SK-N-SH (cell line): ENCODE measurements around the gene ADD3. TPM values are rescaled to one million over a fixed set of nuclear protein-coding genes. Genes with fewer than 3 reads are reported as not detected.

Experiments
- CTCF ChIA-PET: fragments of 300-600, 350-600 bp; formaldehyde crosslinking; extraction: SDS; loops from one replicate; lab custom pipeline; 2021; lab: Yijun Ruan, JAX
- POLR2A ChIA-PET: fragments of 350-600 bp; sonication (Branson Sonifier 250); formaldehyde crosslinking; extraction: SDS; loops from one replicate; lab custom pipeline; 2020; ENCODE audit warnings: antibody characterized with exemption, inconsistent platforms; lab: Yijun Ruan, JAX
- DNase-seq: peaks from one replicate; pipeline ENCODE4 v3.0.0; 2012
- H2AFZ ChIP-seq: fragments of 200-600 bp; sonication (generic); 2 replicates; pipeline ENCODE4 v1.8.1; 2016; ENCODE audit warnings: antibody characterized with exemption, mild to moderate bottlenecking, low read depth
- H3F3A ChIP-seq: fragments of 200-600 bp; sonication (generic); replicated peaks from 2 replicates; pipeline ENCODE3; 2016; ENCODE audit warnings: antibody characterized with exemption, mild to moderate bottlenecking; ENCODE audit not compliant: insufficient read depth
- H3K27ac ChIP-seq, 2 experiments: fragments of 200-500 bp in 1 of 2; fragments of 200-600 bp in 1 of 2; sonication (Bioruptor generic) in 1 of 2; sonication (generic), shearing (Covaris generic) in 1 of 2; 2 replicates each; pipeline versions ENCODE4 v1.5.1 to v1.6.1; 2014 to 2016; ENCODE audit warnings: low read depth in 2 of 2, inconsistent platforms in 1 of 2, low read length in 1 of 2, mild to moderate bottlenecking in 1 of 2, mixed read lengths in 1 of 2
- H3K27me3 ChIP-seq: fragments of 200-600 bp; sonication (generic), shearing (Covaris generic); 2 replicates; pipeline ENCODE4 v1.6.1; 2016; ENCODE audit warnings: mixed run types; ENCODE audit not compliant: insufficient read depth
- H3K36me3 ChIP-seq, 2 experiments: fragments of 200-500 bp in 1 of 2; fragments of 200-600 bp in 1 of 2; sonication (Bioruptor generic) in 1 of 2; sonication (generic) in 1 of 2; replicated peaks in 1 of 2; 2 replicates each; pipeline versions ENCODE3 to v1.5.1; 2014 to 2016; ENCODE audit warnings: low read length in 1 of 2, mild to moderate bottlenecking in 1 of 2; ENCODE audit not compliant: insufficient read depth in 2 of 2, control insufficient read depth in 1 of 2
- H3K4me1 ChIP-seq, 2 experiments: fragments of 200-500 bp in 1 of 2; fragments of 200-600 bp in 1 of 2; sonication (Bioruptor generic) in 1 of 2; sonication (generic), shearing (Covaris generic) in 1 of 2; 2 replicates each; pipeline versions ENCODE4 v1.5.1 to v1.6.1; 2014 to 2016; ENCODE audit warnings: low read depth in 1 of 2, low read length in 1 of 2, mixed run types in 1 of 2; ENCODE audit not compliant: insufficient read depth in 2 of 2, control insufficient read depth in 1 of 2
- H3K4me2 ChIP-seq: fragments of 200-600 bp; sonication (generic), shearing (Covaris generic); 2 replicates; pipeline ENCODE4 v1.6.1; 2017; ENCODE audit warnings: mixed run types
- H3K4me3 ChIP-seq, 2 experiments: fragments of 200-500 bp in 1 of 2; fragments of 200-600 bp in 1 of 2; sonication (Bioruptor generic) in 1 of 2; sonication (generic), shearing (Covaris generic) in 1 of 2; 2 replicates each; pipeline versions ENCODE4 v1.5.1 to v1.8.1; 2014 to 2016; ENCODE audit warnings: low read depth in 2 of 2, inconsistent platforms in 1 of 2, low read length in 1 of 2, mild to moderate bottlenecking in 1 of 2, mixed read lengths in 1 of 2, moderate library complexity in 1 of 2
- H3K79me2 ChIP-seq: fragments of 200-600 bp; sonication (generic); 2 replicates; pipeline ENCODE4 v1.8.1; 2017; ENCODE audit warnings: mild to moderate bottlenecking; ENCODE audit not compliant: insufficient read depth
- H3K9ac ChIP-seq: fragments of 200-600 bp; sonication (generic); 2 replicates; pipeline ENCODE4 v1.6.1; 2017; ENCODE audit warnings: mixed run types
- H3K9me2 ChIP-seq: fragments of 200-600 bp; sonication (generic); 2 replicates; pipeline ENCODE4 v1.6.1; 2017; ENCODE audit warnings: mixed run types
- H3K9me3 ChIP-seq: fragments of 200-600 bp; sonication (generic); 2 replicates; pipeline ENCODE4 v1.6.1; 2017; ENCODE audit warnings: mixed run types, mild to moderate bottlenecking, moderate library complexity
- H4K20me1 ChIP-seq: fragments of 200-600 bp; sonication (generic); 2 replicates; pipeline ENCODE4 v1.6.1; 2017; ENCODE audit warnings: mild to moderate bottlenecking, mixed run types; ENCODE audit not compliant: insufficient read depth
- CHD2 ChIP-seq: fragments of 150-350 bp; IDR thresholded peaks from 2 replicates; pipeline ENCODE4 v1.6.1; 2018; ENCODE audit warnings: low read length; ENCODE audit not compliant: partially characterized antibody
- ELF1 ChIP-seq: IDR thresholded peaks from 2 replicates; pipeline ENCODE4 v1.4.0; 2012
- EP300 ChIP-seq, 2 experiments: IDR thresholded peaks; 2 replicates each; pipeline versions ENCODE4 v1.4.0 to v1.6.1; 2012; ENCODE audit warnings: borderline replicate concordance in 1 of 2, low read depth in 1 of 2, low read length in 1 of 2
- EZH2phosphoT487 ChIP-seq: fragments of 200-600 bp; sonication (generic); IDR thresholded peaks from 2 replicates; pipeline ENCODE4 v1.6.1; 2017; ENCODE audit warnings: low read depth, mixed run types, mild to moderate bottlenecking, antibody characterized with exemption, moderate library complexity, borderline replicate concordance
- FOSL2 ChIP-seq: IDR thresholded peaks from 2 replicates; pipeline ENCODE4 v1.4.0; 2012; ENCODE audit warnings: low read depth, mild to moderate bottlenecking, moderate library complexity, borderline replicate concordance
- FOXJ3 ChIP-seq: sonication (generic); formaldehyde crosslinking; IDR thresholded peaks from 2 replicates; pipeline ENCODE4 v1.5.1; 2020; ENCODE audit warnings: mild to moderate bottlenecking, missing genetic modification reagents
- FOXM1 ChIP-seq: IDR thresholded peaks from 2 replicates; pipeline ENCODE4 v1.4.0; 2012; ENCODE audit warnings: low read depth, mild to moderate bottlenecking
- GATA2 ChIP-seq: sonication (generic); formaldehyde crosslinking; IDR thresholded peaks from 2 replicates; pipeline ENCODE4 v1.5.0; 2020; ENCODE audit warnings: mild to moderate bottlenecking, missing genetic modification reagents
- JUND ChIP-seq: IDR thresholded peaks from 2 replicates; pipeline ENCODE4 v1.4.0; 2012
- MAX ChIP-seq: IDR thresholded peaks from 2 replicates; pipeline ENCODE4 v1.4.0; 2012; ENCODE audit warnings: low read depth
- NFIC ChIP-seq: IDR thresholded peaks from 2 replicates; pipeline ENCODE4 v1.4.0; 2012; ENCODE audit warnings: borderline replicate concordance
- NRF1 ChIP-seq: IDR thresholded peaks from 2 replicates; pipeline ENCODE4 v1.6.1; 2012; ENCODE audit warnings: low read depth, mild to moderate bottlenecking, low read length
- POLR2AphosphoS5 ChIP-seq: IDR thresholded peaks from 2 replicates; pipeline ENCODE4 v1.6.1; 2012; ENCODE audit warnings: low read depth, low read length
- RAD21 ChIP-seq: IDR thresholded peaks from 2 replicates; pipeline ENCODE4 v1.6.1; 2012; ENCODE audit warnings: mild to moderate bottlenecking, low read length
- RCOR1 ChIP-seq: fragments of 150-350 bp; IDR thresholded peaks from 2 replicates; pipeline ENCODE4 v1.6.1; 2017; ENCODE audit warnings: antibody characterized with exemption, low read length
- RFX5 ChIP-seq: IDR thresholded peaks from 2 replicates; pipeline ENCODE4 v1.6.1; 2012; ENCODE audit warnings: mild to moderate bottlenecking, improper control_type of control experiment, low read length
- SIN3A ChIP-seq: IDR thresholded peaks from 2 replicates; pipeline ENCODE4 v1.6.1; 2012; ENCODE audit warnings: low read depth, mild to moderate bottlenecking, low read length, moderate library complexity, borderline replicate concordance
- SMC3 ChIP-seq: IDR thresholded peaks from 2 replicates; pipeline ENCODE4 v1.6.1; 2012; ENCODE audit warnings: low read depth, low read length, improper control_type of control experiment
- TCF12 ChIP-seq: IDR thresholded peaks from 2 replicates; pipeline ENCODE4 v1.4.0; 2012
- TEAD4 ChIP-seq: IDR thresholded peaks from 2 replicates; pipeline ENCODE4 v1.4.0; 2012; ENCODE audit warnings: mild to moderate bottlenecking, borderline replicate concordance; ENCODE audit not compliant: insufficient read depth
- USF1 ChIP-seq: IDR thresholded peaks from 2 replicates; pipeline ENCODE4 v1.4.0; 2012; ENCODE audit warnings: low read depth, borderline replicate concordance
- ZBTB33 ChIP-seq: IDR thresholded peaks from 2 replicates; pipeline ENCODE4 v1.4.0; 2012; ENCODE audit warnings: low read depth, borderline replicate concordance
- WGBS: methylation state at CpG from one replicate; pipeline ENCODE4 v1.1.6; 2017; ENCODE audit warnings: low lambda C conversion rate; 5-methylcytosine and 5-hydroxymethylcytosine counted together
- polyA plus RNA-seq, 3 experiments: library from polyadenylated mRNA; depleted of rRNA; stranded (reverse); fragments of >200 nt; gene quantifications; 2 replicates each; pipeline ENCODE4 v1.2.3, GENCODE V29; 2012

Gene ADD3
- polyA plus RNA-seq, 1 of the 3 experiments (the other 2 are of a cell fraction) = 27.6 TPM

GRCh38 chr10:109967739-109968088, 40.1 kb upstream of the ADD3 start (continued):
- TF ChIP-seq EZH2phosphoT487 (no peak), GATA2 (CRISPR knock-in tag) (no peak)

GRCh38 chr10:109968953-109969759, 38.6 kb upstream of the ADD3 start:
- no peaks in the 10 kb centered on the region for H3K36me3 ChIP-seq
- no peak overlapping the region for H3K4me3 ChIP-seq
- 96% methylated on average over 14 of the region's 14 CpGs for whole genome bisulfite sequencing
- ChIA-PET CTCF (interaction anchor here (0.6 to 2.3 kb wide), 7 partner anchors 10 to 169 kb away, joined by 3 to 14 read pairs (median 3); no protein-coding TSS in a partner anchor), POLR2A (no interaction called here)
- H3K27me3 ChIP-seq = no peaks in the 10 kb centered on the region
- H3K27ac ChIP-seq = peak overlapping the region in 1 of 2 experiments; percentile 62; a peak in 2 of 4 replicates
- TF ChIP-seq EP300 (IDR thresholded peaks at IDR 0.05; ENCODE audit: borderline replicate concordance in 1 of 2, low read depth in 1 of 2, low read length in 1 of 2) (no peak), RFX5 (no peak), NFIC (no peak), ELF1 (no peak), SMC3 (no peak)
- H3K9ac ChIP-seq = no peak overlapping the region
- H3F3A ChIP-seq = peaks cover 18% of the 10 kb centered on the region
- peaks cover 21 to 68% of the 10 kb centered on the region in 2 experiments for H3K4me1 ChIP-seq
- H3K9me2 ChIP-seq = no peaks in the 10 kb centered on the region
- H4K20me1 ChIP-seq = no peaks in the 10 kb centered on the region
- DNase-seq = no peak
- no peak overlapping the region for H3K4me2 ChIP-seq
- no peak overlapping the region for H2AFZ ChIP-seq
- no peaks in the 10 kb centered on the region for H3K9me3 ChIP-seq
- H3K79me2 ChIP-seq = no peaks in the 10 kb centered on the region

- Histone ChIP-seq H3K9me3 (no peaks in the 10 kb centered on the region), H3K4me1 (peaks cover 21 to 67% of the 10 kb centered on the region in 2 experiments), H3K36me3 (no peaks in the 10 kb centered on the region), H3F3A (peaks cover 18% of the 10 kb centered on the region), H2AFZ (no peak overlapping the region), H3K27me3 (no peaks in the 10 kb centered on the region), H3K9ac (no peak overlapping the region), H3K4me3 (no peak overlapping the region), H3K9me2 (no peaks in the 10 kb centered on the region), H4K20me1 (no peaks in the 10 kb centered on the region), H3K27ac (peak overlapping the region in 1 of 2 experiments; percentile 62; a peak in 1 of 4 replicates)
- 91% methylated on average over 8 of the region's 8 CpGs for WGBS
- POLR2A ChIA-PET = no interaction called here
- CTCF ChIA-PET = interaction anchor here (1.0 to 1.3 kb wide), 3 partner anchors 9 to 86 kb away, joined by 3 to 6 read pairs (median 4); no protein-coding TSS in a partner anchor
- DNase-seq = no peak
- no peak for TF ChIP-seq NRF1
- TF ChIP-seq TCF12 = no peak
- TF ChIP-seq CHD2 = no peak
- no peak for TF ChIP-seq POLR2AphosphoS5
- TF ChIP-seq SIN3A = no peak
- no peak for TF ChIP-seq GATA2 (CRISPR knock-in tag)
- TF ChIP-seq JUND = no peak
- TF ChIP-seq FOXJ3 (CRISPR knock-in tag) = no peak
- TF ChIP-seq ELF1 = no peak
- TF ChIP-seq USF1 = no peak
- TF ChIP-seq NFIC = no peak
- no peak for TF ChIP-seq SMC3
- TF ChIP-seq ZBTB33 = no peak
- no peak for TF ChIP-seq FOXM1
- no peak for TF ChIP-seq RAD21
- TF ChIP-seq TEAD4 = no peak
- no peak for TF ChIP-seq FOSL2
- TF ChIP-seq RCOR1 = no peak
- no peak for TF ChIP-seq MAX
- no peak for TF ChIP-seq EZH2phosphoT487
- TF ChIP-seq, all 33 proteins: peak for 0
- no peaks in the 10 kb centered on the region for H3K79me2 ChIP-seq
- no peak overlapping the region for H3K4me2 ChIP-seq
Observed at GRCh38 chr10:109969760-109970346, 37.9 kb upstream of the ADD3 start.
